ENCODE results near the gene RASD1. TPM values are rescaled to one million over a fixed set of nuclear protein-coding genes. Genes with fewer than 3 reads are reported as not detected.

RASD1 gene
- total RNA-seq, 1 experiment from 2014 or later = 0.46 TPM

DNA sequence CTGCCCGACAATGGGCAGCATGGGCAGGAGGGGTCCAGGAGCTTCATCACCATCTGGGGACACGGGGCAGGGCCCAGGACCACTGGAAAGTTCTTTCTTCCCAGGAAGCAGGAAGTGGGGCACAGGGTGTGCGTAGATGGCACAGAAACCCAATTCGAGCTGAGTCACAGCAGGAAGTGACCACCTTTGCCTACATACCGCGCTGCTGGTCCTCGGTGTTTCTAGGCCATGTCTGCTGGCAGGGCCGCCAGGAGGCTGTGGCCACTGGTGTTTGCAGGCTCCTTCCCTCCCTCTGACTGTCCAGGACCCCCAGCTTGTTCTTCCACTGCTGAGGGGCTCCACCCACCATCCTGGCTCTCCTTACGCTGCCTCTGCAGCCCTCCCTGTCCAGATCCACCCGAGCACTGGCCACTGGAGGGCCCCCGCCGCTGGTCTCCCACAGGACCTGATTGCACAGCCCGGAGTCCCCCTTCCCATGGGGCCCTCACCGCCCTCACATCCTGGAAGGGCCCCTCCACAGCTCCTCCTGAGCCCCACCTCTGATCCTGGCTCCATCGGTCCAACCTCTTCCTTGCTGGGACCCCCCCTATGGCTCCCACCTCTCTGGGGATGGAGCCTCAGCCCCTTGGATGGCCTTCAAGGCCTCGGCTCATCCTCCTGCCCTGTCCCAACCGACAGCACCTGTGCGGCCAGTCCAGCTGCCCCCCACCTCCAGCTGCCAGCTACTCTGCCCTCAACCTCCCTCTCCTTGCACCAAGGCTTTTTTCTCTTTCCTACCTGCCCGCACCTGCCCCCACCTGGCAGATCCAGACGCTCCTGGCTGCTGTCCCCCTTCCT is 14.5 kb upstream of the RASD1 start:
- DNase-seq (ENCODE audit: low read depth) = peak; percentile 51

DNA sequence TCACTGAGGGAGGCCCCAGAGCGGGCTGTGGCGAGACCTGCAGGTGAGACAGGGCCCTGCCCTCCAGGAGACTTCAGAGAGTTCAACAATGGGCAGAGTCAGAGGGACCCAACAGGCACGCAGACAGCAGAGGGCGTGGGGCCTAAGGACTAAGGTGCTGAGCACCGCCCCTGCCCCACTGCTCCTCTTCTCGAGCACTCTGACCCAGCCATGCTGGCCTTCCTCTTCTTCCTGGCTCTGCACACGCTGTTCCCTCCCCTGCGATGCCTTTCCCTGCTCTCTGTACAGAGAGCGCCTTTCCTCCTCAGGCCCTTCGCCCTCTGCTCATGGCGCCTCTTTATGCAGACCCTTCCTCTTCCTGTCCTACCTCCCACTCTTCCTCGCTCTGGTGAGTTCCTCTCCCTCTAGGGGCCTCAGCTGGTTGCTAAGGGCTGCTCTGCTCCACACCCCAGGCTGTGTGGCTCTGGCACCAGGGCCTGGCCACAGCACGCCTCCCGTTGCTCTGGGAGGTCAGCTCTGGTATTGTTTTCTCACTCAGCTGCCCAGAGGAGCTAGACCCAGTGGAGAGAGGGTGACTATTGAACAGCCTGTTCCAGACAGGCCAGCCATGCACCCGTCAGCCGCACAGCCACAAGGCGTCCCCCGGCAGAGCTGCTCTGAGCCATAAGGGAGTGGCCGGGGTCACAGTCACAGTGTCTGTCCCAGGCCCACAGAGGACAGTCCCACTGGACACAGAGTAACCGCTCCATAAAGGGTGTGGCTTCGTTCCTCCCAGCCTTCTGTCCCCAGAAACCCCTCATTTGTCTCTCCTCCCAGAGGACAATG is 13.6 kb upstream of the RASD1 start:
- DNase-seq (ENCODE audit: low read depth) = no peak

GRCh38 chr17:17508646-17509591 is 12.7 kb upstream of the RASD1 start:
- DNase-seq (ENCODE audit: low read depth) = no peak

DNA sequence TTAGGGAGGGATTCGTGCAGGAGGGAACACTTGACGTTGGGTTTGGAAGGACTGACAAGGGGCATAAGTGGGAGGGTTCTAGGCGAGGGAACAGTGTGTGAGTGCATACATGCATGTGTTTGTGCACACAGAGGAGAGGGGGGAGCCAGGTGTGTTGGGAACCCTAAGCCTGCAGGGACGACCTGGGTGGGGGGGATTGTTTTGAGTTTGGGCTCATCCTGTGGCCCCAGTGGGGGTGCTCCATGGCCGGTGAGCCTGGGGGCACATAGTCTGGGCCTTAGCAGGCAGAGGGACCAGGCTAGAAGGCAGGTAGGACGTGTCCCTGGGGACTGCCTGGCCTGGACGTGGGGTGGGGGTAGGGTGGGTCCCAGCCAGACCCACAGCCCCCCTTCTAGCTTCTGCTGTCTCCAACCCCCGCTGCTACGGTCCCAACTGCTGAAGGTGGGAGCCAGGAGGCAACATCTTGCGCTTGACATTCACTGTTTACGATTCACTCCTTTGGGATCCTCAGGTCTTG is 11.9 kb upstream of the RASD1 start:
- DNase-seq (ENCODE audit: low read depth) = no peak

DNA sequence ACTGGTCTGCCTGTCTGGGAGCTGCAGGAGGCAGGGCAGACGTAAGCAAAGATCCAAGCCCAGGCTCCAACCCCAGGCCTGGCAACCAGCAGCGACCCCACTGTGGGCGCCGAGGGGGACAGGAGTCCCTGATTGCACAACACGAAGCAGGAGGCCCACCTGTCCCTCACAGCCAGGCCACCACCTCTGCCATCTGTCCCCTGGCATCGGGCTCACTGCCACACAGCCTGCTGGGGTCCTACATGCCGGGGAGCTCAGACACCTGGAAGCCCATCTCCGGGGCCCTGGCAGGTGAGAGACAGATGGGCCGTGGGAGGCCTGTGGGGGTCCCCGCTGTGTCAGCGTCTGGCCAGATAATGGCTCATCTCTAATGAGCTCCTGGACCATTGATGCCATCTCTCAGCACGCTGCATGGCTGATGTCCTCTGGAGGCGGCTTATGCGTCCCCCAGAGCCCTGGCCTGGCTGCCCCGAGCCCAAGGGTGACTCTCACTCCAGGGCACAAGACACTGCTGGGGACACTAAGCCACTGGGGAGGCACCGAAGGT is 11.3 kb upstream of the RASD1 start:
- no peak for DNase-seq (ENCODE audit: low read depth)

DNA sequence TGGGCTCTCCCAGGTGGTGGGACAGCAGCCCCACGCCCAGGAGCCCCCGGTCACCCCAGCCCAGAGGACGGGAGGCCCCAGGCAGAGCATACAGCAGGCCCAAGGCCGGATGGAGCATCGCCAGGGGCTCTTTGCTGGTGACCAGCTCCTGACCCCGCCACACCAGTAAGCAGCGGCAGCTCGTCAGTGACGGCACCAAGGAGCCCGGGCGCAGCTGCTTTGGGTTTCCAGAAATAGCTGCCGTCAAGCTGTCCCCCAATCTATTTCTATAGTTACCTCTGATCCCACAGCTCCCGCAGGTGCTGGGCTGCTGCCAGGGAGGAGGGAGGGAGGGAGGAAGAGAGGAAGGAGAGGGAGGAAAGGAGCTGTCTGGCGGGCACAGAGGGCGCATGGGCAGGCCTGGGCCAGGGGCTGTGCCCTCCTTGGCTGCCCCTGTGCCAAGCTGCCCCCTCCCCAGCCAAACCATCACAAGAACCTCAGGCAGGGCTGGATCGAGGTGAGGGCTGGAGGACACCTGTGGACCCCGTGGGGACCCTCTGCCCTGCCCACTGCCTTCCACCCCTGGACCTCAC is 10.8 kb upstream of the RASD1 start:
- DNase-seq (ENCODE audit: low read depth) = no peak

- no peak for DNase-seq (ENCODE audit: low read depth)
Observed at GRCh38 chr17:17506181-17506741, 10.1 kb upstream of the RASD1 start.

- DNase-seq (ENCODE audit: low read depth) = no peak
Observed at GRCh38 chr17:17505610-17506171, 9.5 kb upstream of the RASD1 start.

DNA sequence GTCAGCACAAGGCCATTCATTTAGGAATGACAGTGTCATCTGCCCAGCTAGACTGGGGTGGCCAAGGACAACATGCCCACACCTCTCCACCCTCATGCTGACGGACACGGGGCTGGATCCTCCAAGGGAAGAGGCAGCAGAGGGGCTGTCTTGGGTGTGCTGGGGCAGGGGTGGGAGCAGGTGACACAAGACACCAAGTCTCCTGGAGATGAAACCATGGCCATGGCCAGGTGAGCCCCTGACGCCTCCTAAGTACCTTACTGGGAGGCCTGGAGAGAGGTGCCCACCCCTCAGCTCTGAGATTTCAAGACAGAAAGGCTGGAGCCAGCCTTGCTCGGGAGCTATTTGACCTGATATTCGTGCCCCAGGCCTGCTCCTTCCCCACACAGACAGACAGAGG is 9.0 kb upstream of the RASD1 start:
- DNase-seq (ENCODE audit: low read depth) = no peak

- DNase-seq (ENCODE audit: low read depth) = no peak
Observed at GRCh38 chr17:17504341-17505140, 8.3 kb upstream of the RASD1 start.

- no peak for DNase-seq (ENCODE audit: low read depth)
Observed at GRCh38 chr17:17503566-17504130, 7.5 kb upstream of the RASD1 start.

DNA sequence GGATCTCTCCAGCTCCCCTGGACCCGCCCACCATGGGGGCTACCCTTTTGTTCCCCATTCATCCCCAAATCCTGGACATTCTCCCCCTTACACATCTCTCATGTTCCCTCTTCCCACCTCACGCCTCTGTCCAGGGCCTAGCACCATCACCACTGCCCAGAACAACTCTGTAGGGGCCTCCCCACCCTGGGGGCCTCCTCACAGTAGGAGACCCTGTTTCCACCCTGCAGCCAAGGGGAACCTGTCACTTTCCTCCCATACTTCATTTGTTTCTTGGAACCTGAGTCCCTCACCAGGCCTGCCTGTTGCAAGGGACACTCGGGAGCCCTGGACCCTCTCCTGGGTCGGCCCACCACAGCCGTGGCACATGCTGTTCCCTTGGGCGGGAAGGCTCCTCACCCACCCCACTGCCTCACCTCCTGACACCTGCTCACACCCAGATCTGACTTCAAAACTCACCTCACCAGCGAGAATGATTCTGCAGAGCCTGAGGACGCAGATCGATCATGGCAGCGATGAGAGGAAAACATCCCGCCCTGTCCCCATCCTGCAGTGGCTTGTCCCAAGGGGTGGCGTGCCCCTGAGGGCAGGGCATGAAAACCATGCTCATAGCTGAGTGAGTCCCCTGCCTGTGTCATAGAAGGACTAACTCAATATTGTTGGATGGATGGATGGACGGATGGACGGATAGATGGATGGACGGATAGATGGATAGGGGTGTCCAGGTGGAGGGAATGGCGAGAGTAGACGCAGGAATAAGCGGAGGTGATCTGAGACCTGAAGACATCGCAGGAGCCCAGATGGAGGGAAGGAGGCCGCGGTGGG is 6.8 kb upstream of the RASD1 start:
- DNase-seq (ENCODE audit: low read depth) = no peak

GRCh38 chr17:17500999-17501605 is 4.9 kb upstream of the RASD1 start:
- no peak for DNase-seq (ENCODE audit: low read depth)

DNA sequence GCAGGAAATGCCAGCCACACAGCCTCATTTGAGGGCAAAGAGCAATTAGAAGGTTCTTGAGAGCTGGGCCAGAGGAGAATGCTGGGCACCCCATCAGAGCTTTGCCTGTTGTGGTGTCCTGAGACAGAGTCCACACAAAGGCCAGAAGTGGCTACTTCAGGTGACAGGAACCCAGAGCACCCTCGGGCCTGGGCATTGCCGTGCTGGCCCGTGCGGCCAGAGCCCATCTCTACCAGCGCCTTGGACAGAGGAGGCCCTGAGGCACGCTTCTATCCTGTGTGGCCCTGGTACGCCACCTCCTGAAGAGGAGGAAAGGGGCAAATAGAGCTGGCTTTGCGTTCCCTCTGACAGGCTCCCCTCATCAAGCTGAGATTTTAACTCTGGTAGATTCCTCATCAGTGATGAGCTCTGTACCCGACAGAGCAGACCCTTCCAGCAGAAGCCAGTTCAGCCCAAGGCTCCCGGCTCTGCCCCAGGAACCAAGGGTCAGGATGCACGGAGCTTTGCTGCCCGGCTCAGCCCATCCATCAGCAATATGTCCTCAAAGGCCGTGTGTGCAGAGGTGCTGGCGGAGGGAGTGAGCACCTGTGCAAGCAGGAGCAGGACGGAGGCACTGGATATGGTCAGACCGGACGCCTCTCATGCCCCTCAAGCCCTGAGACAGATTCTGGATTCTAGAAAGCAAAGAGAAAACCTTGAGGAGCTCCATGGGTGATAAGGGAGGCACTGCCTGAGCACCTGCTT is 3.4 kb upstream of the RASD1 start:
- no peak for DNase-seq (ENCODE audit: low read depth)

GRCh38 chr17:17498606-17499301 is 2.6 kb upstream of the RASD1 start:
- DNase-seq (ENCODE audit: low read depth) = no peak

- DNase-seq (ENCODE audit: low read depth) = no peak
Observed at GRCh38 chr17:17497845-17498520, 1.8 kb upstream of the RASD1 start.
